ENCODE data around the gene B3GNT8.

Gene B3GNT8

GRCh38 chr19:41376241-41376997 lies 50.8 kb downstream of the B3GNT8 start, which contains the start of gene TMEM91:
TSS of gene TMEM91 (plus strand) at chr19:41376533. CDS start at chr19:41378310, 1,777 bp downstream.
- Histone ChIP-seq H3K9me3 (ENCODE audit: control insufficient read depth in 1 of 2, low read length in 2 of 2) (no peaks in the 10 kb centered on the region), H3K9ac (ENCODE audit: low read depth in 1 of 2, low read length in 2 of 2) (peak within 1 kb of the TSS; percentile 18 to 60), H3K36me3 (ENCODE audit: control insufficient read depth in 1 of 2, insufficient read depth in 2 of 2, low read length in 2 of 2) (no peaks in the 10 kb centered on the region), H3K27me3 (ENCODE audit: control insufficient read depth in 1 of 2, insufficient read depth in 2 of 2, low read length in 2 of 2) (no peaks in the 10 kb centered on the region), H3K4me3 (ENCODE audit: low read depth in 1 of 2, low read length in 2 of 2) (peak within 1 kb of the TSS; percentile 63 to 80), H3K4me1 (ENCODE audit: control insufficient read depth in 1 of 2, insufficient read depth in 2 of 2, low read length in 2 of 2) (peaks cover 5 to 9% of the 10 kb centered on the region in 2 donors), H3K27ac (ENCODE audit: low read depth, low read length) (no peak within 1 kb of the TSS)

Measured in duodenal mucosa (tissue), 2 donors.